Measurements from ENCODE around the gene PAPPA2. TPM values are rescaled to one million over a fixed set of nuclear protein-coding genes. Genes with fewer than 3 reads are reported as not detected.

PAPPA2 gene
- total and polyA plus RNA-seq, 7 donors: 0.05 to 1.1 (median 0.06) TPM; not detected in 2

DNA sequence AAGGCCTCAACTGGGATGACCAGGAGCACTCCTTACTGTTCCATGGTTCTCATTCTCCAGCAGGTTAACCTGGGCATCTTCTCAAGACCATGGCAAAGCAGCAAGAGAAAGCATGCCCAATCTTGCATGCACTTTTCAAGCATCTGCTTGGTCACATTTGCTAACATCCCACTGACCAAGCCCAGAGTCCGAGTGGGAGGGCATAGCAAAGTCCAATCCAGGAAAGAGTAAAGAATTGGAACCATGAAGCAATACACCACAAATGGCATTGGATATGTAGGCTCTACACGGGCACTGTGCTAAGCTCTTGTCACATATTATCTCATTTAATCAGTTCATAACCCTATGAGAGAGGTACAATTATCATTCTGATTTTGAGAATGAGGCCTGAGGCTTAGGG lies 73.6 kb downstream of the PAPPA2 start:
- ATAC-seq: no peak
- Histone ChIP-seq H3K36me3 (ENCODE audit: insufficient read depth in 1 of 2, low read depth in 1 of 2) (no peaks in the 10 kb centered on the region), H3K4me3 (no peak overlapping the region), H3K4me1 (no peaks in the 10 kb centered on the region), H3K27ac (no peak overlapping the region), H3K27me3 (ENCODE audit: insufficient read depth in 3 of 3, low read length in 2 of 3) (no peaks in the 10 kb centered on the region), H3K9me3 (no peaks in the 10 kb centered on the region)
- 81 to 91% (median 87%) methylated on average over 2 of the region's 2 CpGs for WGBS, 3 donors
- DNase-seq: no peak
- TF ChIP-seq, protein P1, sequence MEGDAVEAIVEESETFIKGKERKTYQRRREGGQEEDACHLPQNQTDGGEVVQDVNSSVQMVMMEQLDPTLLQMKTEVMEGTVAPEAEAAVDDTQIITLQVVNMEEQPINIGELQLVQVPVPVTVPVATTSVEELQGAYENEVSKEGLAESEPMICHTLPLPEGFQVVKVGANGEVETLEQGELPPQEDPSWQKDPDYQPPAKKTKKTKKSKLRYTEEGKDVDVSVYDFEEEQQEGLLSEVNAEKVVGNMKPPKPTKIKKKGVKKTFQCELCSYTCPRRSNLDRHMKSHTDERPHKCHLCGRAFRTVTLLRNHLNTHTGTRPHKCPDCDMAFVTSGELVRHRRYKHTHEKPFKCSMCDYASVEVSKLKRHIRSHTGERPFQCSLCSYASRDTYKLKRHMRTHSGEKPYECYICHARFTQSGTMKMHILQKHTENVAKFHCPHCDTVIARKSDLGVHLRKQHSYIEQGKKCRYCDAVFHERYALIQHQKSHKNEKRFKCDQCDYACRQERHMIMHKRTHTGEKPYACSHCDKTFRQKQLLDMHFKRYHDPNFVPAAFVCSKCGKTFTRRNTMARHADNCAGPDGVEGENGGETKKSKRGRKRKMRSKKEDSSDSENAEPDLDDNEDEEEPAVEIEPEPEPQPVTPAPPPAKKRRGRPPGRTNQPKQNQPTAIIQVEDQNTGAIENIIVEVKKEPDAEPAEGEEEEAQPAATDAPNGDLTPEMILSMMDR (IDR thresholded peaks at IDR 0.05): no peak
- intact Hi-C loops (cut with DNase I): no loop called here

DNA sequence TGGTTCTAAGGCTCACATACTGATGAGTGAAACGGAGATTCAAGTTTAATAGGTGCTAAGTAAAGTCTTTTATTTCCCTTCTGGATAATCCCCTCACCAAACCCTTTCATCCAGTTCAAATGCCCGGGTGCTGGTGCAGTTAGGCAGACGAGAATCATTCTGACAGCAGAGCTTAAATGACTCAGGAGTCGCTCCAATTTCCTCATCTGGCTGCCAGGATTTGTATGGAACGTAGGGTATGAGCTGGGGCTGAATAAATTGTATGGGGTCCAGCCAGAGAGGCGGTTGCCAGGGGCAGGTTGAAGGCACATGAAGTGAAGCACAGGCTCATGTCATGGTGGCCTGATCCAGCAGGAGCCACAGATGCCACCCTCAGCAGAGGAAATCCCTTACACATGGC lies 76.0 kb downstream of the PAPPA2 start:
- H3K36me3 ChIP-seq (ENCODE audit: insufficient read depth in 1 of 2, low read depth in 1 of 2): no peaks in the 10 kb centered on the region
- ATAC-seq (peak in 2 of 4 donors; percentile 20 to 58), DNase-seq (no peak)
- no peaks in the 10 kb centered on the region for H3K9me3 ChIP-seq
- H3K4me1 ChIP-seq: no peaks in the 10 kb centered on the region
- H3K27ac ChIP-seq: no peak overlapping the region
- 35 to 49% (median 41%) methylated on average over 6 of the region's 6 CpGs for WGBS, 3 donors
- TF ChIP-seq, protein P1 (IDR thresholded peaks at IDR 0.05): no peak
- H3K27me3 ChIP-seq (ENCODE audit: insufficient read depth in 3 of 3, low read length in 2 of 3): no peaks in the 10 kb centered on the region
- intact Hi-C loops (cut with DNase I): no loop called here
- H3K4me3 ChIP-seq: no peak overlapping the region

DNA sequence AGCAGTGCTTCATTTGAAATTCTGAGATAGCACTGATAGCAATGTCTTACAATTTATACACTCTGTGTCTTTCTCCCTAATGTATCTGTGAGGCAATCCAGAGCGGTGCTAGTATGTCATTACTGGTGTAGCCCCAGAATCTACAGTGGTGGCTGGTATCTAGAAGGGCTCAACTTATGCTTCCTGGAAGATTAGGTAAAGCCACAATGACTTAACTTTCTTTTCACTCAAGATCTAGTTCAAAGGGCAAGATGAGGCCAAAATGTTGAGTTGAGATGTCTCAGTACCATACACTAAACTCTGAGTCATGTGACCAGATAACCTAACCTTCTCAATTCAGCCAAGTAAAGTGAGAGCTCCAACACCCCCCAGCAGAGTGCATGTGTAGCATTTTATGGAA lies 77.5 kb downstream of the PAPPA2 start:
- ATAC-seq (no peak), DNase-seq (no peak)
- Histone ChIP-seq H3K27me3 (ENCODE audit: insufficient read depth in 3 of 3, low read length in 2 of 3) (peaks cover 0 to 2% (median 0%) of the 10 kb centered on the region in 3 donors), H3K36me3 (ENCODE audit: insufficient read depth in 1 of 2, low read depth in 1 of 2) (no peaks in the 10 kb centered on the region), H3K4me1 (no peaks in the 10 kb centered on the region), H3K4me3 (no peak overlapping the region), H3K27ac (no peak overlapping the region), H3K9me3 (no peaks in the 10 kb centered on the region)
- WGBS, 3 donors: 91 to 92% (median 92%) methylated on average over 1 of the region's 1 CpG
- TF ChIP-seq, protein P1 (IDR thresholded peaks at IDR 0.05): no peak
- intact Hi-C loops (cut with DNase I): no loop called here

DNA sequence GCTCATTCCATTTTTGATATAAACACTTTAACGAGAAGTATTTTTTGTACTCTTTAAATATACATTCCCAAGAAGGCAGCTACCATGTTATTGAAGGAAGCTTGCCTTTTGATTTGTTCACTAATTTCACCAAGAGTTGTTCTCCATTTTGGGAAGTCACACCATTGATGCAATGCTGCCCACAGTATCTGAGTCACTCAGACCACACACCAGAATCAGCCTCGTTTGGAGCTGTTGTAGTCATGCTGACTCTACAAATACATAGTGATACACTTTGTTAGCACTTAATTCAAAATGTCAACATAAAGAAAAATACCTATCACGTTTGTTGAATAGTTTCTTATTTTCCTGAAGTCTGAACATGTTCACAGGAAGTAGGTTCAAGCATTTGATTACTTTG lies 78.7 kb downstream of the PAPPA2 start:
- TF ChIP-seq, protein P1 (IDR thresholded peaks at IDR 0.05): no peak
- Histone ChIP-seq H3K36me3 (ENCODE audit: insufficient read depth in 1 of 2, low read depth in 1 of 2) (no peaks in the 10 kb centered on the region), H3K27me3 (ENCODE audit: insufficient read depth in 3 of 3, low read length in 2 of 3) (peaks cover 0 to 2% (median 0%) of the 10 kb centered on the region in 3 donors), H3K27ac (no peak overlapping the region), H3K4me1 (no peaks in the 10 kb centered on the region), H3K4me3 (no peak overlapping the region), H3K9me3 (no peaks in the 10 kb centered on the region)
- 52 to 59% (median 53%) methylated on average over 3 of the region's 3 CpGs for WGBS, 3 donors
- DNase-seq (no peak), ATAC-seq (no peak)
- intact Hi-C loops (cut with DNase I): no loop called here

DNA sequence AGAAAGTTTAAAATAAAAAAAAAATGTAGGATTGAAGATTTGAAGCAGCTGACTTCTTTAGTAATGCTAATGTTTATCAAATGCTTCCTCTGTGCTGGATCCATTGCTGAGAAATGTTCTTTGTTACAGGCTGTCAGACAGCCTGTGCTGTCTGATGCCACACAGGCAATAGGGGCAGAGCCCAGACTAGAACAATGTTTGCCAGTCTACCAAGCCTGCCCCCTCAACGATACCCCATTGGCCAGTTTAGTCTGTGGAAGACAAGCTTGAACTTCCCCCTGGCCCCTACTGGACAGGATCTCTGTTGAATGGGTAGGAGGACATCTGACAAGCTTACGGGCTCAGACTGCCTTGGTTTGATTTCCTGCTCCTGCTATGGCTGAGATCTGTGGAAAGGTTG lies 79.4 kb downstream of the PAPPA2 start:
- no peak for ATAC-seq

More for the DNA sequence above, 79.4 kb downstream of the PAPPA2 start:
- 60 to 68% (median 66%) methylated on average over 2 of the region's 2 CpGs for WGBS, 3 donors
- Histone ChIP-seq H3K27me3 (ENCODE audit: insufficient read depth in 3 of 3, low read length in 2 of 3) (peaks cover 0 to 2% (median 0%) of the 10 kb centered on the region in 3 donors), H3K9me3 (no peaks in the 10 kb centered on the region), H3K4me3 (no peak overlapping the region), H3K4me1 (no peaks in the 10 kb centered on the region), H3K36me3 (ENCODE audit: insufficient read depth in 1 of 2, low read depth in 1 of 2) (no peaks in the 10 kb centered on the region), H3K27ac (no peak overlapping the region)
- TF ChIP-seq, protein P1 (IDR thresholded peaks at IDR 0.05): no peak
- intact Hi-C loops (cut with DNase I): no loop called here
- no peak for DNase-seq
